SW 1271 (cell line): ENCODE measurements around the gene SRSF1.
"Not testable (repeated sequence)": the region's sequence is repeated elsewhere in the genome, so short reads cannot be mapped to it uniquely, and the experiment has no call there.

Experiments used
- DNase-seq, 2 experiments: peaks; one replicate each; lab custom pipeline; 2025; lab: John Stamatoyannopoulos, UW

SRSF1 gene, protein sequence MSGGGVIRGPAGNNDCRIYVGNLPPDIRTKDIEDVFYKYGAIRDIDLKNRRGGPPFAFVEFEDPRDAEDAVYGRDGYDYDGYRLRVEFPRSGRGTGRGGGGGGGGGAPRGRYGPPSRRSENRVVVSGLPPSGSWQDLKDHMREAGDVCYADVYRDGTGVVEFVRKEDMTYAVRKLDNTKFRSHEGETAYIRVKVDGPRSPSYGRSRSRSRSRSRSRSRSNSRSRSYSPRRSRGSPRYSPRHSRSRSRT

GRCh38 chr17:58006924-58007780 lies at the start of gene SRSF1:
TSS of gene SRSF1 (minus strand) at chr17:58007246. CDS start at chr17:58007137, 109 bp downstream.
- DNase-seq = peak; percentile 88 to 96

DNA sequence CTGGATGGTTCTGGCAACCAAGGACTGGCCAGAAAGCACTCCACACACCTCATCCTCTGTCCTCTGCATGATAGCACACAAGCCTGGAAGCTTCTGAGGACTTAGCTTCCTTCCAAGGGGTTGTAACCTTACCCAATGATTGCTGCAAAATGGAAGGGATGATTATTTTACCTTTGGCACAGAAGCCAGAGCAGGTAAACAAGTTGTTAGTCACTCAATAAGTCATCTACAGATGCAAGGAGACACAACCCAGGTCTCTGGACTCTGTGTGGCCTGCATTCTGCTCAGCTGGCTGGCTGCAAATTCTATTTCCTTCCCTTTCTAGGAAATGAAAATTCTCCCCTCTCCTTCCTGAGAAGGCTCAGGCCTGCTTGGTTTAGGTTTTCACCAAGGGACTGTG lies 49.4 kb upstream of the SRSF1 start:
- DNase-seq = no peak

DNA sequence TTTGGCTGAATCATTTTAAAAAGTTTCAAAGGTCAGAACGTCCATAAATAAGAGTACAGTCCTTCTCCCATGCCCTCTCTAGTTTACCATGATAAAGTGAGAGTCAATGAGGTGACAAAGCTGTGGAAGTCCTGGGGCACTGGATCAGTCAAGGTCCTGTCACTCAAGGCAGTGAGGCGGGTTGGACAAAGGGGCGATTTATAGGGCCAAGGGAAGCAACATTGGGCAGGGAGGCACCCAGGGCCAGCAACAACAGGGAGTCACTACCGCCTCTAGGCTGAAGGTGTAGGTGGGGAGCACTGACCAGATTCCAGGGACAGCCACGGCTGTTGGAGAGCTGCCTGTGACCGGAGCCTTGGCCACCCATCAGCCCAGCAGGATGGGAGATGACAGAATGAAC lies 47.6 kb upstream of the SRSF1 start:
- no peak for DNase-seq

GRCh38 chr17:58052945-58053715 lies 46.1 kb upstream of the SRSF1 start:
- no peak for DNase-seq

DNA sequence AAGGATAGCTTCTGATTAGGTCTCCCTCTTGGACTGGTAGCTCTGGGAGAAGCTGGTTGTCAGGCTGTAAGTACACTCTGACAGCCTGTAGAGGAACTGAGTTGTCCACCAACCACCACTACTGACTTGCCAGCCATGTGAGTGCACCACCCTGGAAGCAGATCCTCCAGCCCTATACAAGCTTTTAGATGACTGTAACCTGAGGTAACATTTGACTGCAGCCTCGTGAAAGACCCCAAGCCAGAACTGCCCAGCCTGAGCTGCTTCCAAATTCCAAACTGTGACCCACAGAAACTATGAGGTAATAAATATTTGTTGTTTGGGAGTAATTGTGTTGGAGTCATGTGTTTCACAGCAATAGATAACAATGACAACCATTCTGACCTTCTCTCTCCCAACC lies 45.4 kb upstream of the SRSF1 start:
- DNase-seq = no peak

DNA sequence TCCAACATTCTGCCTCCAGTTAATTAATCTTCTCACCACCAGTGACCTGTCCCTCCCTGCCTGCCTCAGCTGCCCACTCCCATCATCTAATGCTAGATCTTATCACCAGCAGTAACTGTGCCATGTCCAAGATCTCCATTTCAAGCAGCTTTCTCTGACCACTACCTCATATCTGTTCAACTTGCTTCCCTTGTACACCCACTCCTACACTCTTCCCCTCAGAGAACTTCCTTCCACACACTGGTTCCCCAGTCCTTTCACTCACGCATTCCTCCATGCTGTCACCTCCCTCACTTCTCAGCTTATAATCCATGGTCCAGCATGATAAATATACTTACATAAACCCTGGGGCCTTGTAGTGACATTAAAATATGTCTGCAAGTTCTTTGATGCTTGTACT lies 44.4 kb upstream of the SRSF1 start:
- DNase-seq = no peak

- no peak for DNase-seq
Measured at GRCh38 chr17:58050966-58051365, 43.9 kb upstream of the SRSF1 start.

DNA sequence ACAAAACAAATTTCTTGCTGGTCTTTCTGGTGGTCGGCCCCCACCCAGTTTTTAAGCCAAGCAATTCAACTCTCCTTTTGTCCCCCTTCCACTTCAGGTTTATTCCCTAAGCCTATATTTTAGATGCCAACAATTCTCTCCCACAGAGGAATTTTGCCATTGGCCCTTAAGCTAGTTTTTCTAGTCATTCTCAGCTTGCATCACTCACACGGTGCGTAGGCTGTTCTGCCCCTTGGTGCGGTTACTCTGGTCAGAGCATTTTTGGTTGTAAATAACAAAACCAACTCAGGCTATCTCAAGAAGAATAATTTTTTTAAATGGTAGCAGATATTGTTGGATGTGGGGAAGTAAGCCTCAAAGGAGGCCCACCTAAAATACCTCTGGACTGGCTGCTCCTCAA lies 42.5 kb upstream of the SRSF1 start:
- DNase-seq = no peak

DNA sequence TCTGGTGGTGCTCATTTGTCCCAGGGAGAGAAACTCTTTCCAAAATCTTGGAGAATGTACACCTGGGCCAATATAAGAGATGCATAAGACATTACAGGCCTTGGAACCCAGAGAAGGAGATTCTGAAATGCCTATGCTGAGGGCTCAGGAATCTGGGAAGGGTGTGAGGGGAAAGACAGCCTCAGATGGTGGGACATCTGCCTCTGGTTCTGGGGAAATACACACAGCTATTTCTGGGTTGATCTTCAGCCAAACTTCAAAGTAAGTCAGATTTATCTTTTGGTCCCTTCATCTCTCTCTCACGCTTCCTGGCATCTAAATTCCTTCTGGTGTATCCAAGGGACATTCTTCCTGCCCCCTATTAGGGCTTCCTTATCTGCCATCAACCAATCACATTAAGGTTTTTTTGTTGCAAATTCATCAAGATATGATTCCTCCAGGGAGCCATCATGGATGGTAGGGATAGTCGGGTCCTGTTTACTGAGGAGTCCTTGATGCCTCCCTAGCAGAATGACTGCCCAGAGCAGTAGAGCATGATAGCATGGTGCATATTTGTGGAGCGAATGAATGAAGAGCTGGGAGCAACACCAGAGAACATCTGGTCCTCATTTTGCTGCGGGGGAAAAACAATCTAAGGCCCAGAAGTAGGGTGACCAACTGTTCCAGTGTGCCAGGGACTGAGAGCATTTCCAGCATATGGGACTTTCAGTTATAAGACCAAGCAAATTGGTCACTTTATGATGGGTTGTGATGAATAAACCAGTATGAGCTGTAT lies 40.5 kb upstream of the SRSF1 start:
- DNase-seq = no peak

- DNase-seq = no peak
Measured at GRCh38 chr17:58046239-58047094, 39.4 kb upstream of the SRSF1 start.

DNA sequence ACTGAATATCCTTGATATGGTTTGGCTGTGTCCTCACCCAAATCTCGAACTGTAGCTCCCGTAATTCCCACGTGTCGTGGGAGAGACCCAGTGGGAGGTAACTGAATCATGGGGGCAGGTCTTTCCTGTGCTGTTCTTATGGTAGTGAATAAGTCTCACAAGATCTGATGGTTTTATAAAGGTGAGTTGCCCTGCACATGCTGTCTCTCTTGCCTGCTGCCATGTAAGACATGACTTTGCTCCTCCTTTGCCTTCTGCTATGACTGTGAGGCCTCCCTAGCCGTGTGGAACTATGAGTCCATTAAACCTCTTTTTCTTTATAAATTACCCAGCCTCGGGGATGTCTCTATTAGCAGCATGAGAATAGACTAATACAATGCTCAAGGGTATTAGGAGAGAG lies 37.2 kb upstream of the SRSF1 start:
- not testable (repeated sequence) for DNase-seq

DNA sequence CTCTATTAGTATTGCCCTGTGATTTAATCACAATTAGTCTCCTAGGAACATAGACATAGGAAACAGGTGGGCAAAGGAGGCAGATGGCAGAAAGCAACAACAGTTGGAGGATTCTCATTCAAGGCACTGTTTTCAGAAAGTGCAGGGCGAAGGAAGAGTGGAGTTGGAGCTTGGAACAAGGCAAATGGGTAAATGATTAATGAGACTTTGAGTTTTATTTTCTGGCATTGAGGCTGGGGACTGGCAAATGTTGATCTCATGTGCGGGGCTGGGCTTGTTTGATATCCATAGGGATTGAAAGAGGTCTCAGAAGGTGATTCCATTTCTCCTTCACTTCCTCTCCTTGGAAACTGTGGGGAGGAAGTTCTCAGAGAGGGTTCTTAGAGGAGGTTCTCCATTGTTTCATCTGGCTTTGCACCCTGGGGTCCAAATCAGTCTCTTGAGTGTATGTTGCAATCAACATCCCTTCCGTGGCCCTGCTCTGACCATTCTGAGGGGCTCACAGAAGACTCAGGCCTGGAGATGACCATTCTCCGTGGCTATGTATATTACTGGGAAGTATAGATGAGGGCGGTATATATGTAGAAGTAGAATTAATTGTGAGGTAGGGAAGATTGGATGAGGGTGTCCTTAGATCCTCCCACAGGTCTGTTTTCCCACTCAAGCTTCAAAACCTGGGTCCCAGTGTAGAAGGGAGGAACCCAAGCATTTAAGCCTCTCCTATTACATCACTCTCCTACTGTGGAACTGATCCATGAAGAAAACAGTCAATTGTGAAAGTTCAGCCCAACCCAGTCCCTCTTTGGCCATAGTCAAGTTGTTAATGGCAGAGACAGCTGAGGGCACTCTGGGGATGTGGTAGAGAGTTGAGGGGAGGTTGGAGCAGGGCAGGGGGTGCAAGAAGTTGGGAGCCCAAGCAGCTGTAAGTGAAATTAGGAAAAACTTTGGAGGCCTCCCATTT lies 36.5 kb upstream of the SRSF1 start:
- no peak for DNase-seq

- no peak for DNase-seq
Measured at GRCh38 chr17:58041161-58041560, 34.1 kb upstream of the SRSF1 start.

DNA sequence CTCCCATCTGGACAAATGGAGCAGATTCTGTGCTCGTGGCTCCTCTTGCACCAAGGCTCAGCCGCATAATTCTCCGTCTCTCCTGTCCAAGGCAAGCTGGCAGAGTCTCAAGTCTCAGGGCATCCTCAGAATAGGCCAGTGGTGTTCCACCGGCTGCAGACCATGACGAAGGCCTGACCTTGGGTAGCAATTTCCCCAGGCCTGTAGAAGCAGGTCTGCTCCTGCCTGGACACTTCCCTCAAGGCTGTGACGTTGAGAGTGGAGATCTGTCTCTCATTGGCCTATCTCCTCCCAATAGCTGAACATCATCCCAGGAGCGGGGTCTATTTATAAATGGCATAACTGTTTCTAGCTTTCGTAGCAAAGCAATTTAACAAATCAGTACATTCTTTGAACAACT lies 33.3 kb upstream of the SRSF1 start:
- DNase-seq = no peak

- no peak for DNase-seq
Measured at GRCh38 chr17:58039975-58040374, 32.9 kb upstream of the SRSF1 start.

GRCh38 chr17:58032691-58033415 lies 25.8 kb upstream of the SRSF1 start:
- DNase-seq = no peak

DNA sequence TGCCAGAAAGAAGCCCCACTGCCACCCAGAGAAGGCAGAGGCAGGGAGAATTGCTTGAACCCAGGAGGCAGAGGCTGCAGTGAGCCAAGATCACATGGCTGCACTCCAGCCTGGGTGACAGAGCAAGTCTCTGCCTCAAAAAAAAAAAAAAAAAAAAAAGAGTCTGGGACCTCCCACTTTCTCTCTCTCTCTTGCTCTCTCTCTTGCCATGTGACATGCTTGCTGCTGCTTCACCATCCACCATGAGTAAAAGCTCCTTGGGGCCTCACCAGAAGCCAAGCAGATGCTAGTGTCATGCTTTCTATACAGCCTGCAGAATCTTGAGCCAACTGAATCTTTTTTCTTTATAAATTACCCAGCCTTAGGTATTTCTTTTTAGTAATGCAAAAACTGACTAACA lies 21.5 kb upstream of the SRSF1 start:
- no peak for DNase-seq

DNA sequence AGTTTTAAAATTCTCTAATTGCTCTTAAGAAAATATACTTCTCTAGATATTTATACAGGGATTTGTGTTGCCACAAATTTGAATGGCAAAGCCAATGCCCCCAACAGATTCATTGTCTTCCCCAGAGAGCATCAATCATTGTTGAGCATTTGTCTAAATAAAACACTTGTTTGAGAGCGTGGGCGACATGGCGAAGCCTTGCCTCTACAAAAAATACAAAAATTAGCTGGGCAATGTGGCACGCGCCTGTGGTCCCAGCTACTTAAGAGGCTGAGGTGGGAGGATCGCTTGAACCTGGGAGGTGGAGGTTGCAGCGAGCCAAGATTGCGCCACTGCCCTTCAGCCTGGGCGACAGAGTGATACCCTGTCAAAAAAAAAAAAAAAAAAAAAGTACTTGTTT lies 13.4 kb upstream of the SRSF1 start:
- no peak for DNase-seq

DNA sequence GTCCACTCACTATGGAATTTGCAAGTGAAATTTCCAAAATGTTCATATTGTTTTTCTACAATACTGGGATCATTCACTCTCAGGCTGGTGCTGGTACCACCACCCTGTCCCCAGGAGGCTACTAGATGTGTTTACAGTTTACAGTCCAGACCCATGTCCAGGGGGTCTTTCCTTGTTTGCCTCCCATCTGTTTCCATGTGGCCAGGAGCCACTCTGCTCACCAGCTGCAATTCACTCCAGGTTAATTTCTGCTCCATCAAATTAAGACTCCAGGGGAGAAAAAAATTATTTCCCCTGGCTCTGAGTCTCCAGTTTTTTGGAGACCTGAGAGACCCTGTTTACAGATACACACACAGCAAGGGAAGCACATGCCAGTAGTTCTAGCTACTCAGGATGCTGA lies 12.5 kb upstream of the SRSF1 start:
- no peak for DNase-seq
